Fibroblast of lung (primary cell): Measurements from ENCODE around the gene PSMD2.

ENCODE experiments used
- CTCF ChIP-seq, 2 donors: IDR thresholded peaks in 1 of 2; conservative IDR thresholded peaks in 1 of 2; 1 replicate in 1 of 2; 2 replicates in 1 of 2; pipeline ENCODE4 v1.5.1; 2011 to 2012; ENCODE audit warnings: low read length in 2 of 2, control low read depth in 1 of 2, inconsistent platforms in 1 of 2, low read depth in 1 of 2, mild to moderate bottlenecking in 1 of 2
- EZH2 ChIP-seq: IDR thresholded peaks from 2 replicates; pipeline ENCODE4 v1.5.1; 2012; ENCODE audit warnings: low read length, control low read depth, mild to moderate bottlenecking; ENCODE audit errors: missing control alignments

DNA sequence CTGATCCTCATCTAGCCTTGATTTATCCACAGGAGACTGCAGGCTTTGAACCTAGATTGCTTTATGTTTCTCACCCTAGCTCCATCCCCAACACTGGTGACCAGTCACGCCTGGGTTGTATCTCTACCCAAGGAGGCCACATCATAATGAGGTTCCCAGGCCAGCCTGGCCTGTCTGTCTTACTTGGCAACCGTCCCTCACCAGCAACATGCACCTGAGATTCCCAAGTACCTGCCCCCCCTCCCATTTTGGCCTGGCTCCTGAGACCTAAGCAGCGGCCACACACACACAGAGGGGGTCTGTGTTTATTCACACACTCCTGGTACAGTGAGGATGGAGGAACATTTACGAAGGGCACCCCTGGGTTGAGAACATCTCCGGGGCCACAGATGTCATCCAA lies 40.1 kb upstream of the PSMD2 start:
- TF ChIP-seq EZH2 (no peak), CTCF (conservative IDR thresholded peaks at IDR 0.05 in 1 of 2, IDR thresholded peaks at IDR 0.05 in 1 of 2; ENCODE audit: low read depth in 1 of 2, low read length in 2 of 2) (no peak)
